HepG2 (cell line): Measurements from ENCODE around the gene DLG5.

ENCODE experiments used
- ATF3 ChIP-seq: sonication (generic); formaldehyde crosslinking; IDR thresholded peaks from 2 replicates; pipeline ENCODE4 v1.4.0; 2020; ENCODE audit warnings: missing genetic modification reagents
- CTCF ChIP-seq: sonication (generic); formaldehyde crosslinking; IDR thresholded peaks from 2 replicates; pipeline ENCODE4 v1.5.0; 2020; ENCODE audit warnings: mild to moderate bottlenecking, missing genetic modification reagents, moderate library complexity
- E2F1 ChIP-seq: sonication (generic); formaldehyde crosslinking; IDR thresholded peaks from 2 replicates; pipeline ENCODE4 v1.5.0; 2020; ENCODE audit warnings: missing genetic modification reagents
- IKZF1 ChIP-seq: fragments of 450-650 bp; IDR thresholded peaks from 2 replicates; pipeline ENCODE4 v1.7.1; 2016
- KAT2B ChIP-seq: fragments of 150-350 bp; IDR thresholded peaks from 2 replicates; pipeline ENCODE4 v1.6.1; 2014; ENCODE audit warnings: low read depth, low read length, borderline replicate concordance
- MAZ ChIP-seq, 2 experiments: sonication (generic) in 1 of 2; formaldehyde crosslinking in 1 of 2; IDR thresholded peaks; 2 replicates each; pipeline versions ENCODE4 v1.5.0 to v1.6.1; 2012 to 2020; ENCODE audit warnings: low read depth in 2 of 2, mild to moderate bottlenecking in 2 of 2, borderline replicate concordance in 1 of 2, improper control_type of control experiment in 1 of 2, low read length in 1 of 2, missing genetic modification reagents in 1 of 2, moderate library complexity in 1 of 2
- MLX ChIP-seq: IDR thresholded peaks from 2 replicates; pipeline ENCODE4 v1.6.1; 2016
- NFATC3 ChIP-seq: sonication (generic); formaldehyde crosslinking; IDR thresholded peaks from 2 replicates; pipeline ENCODE4 v1.5.1; 2020; ENCODE audit warnings: mild to moderate bottlenecking, missing genetic modification reagents
- PRDM10 ChIP-seq: sonication (generic); formaldehyde crosslinking; IDR thresholded peaks from 2 replicates; pipeline ENCODE4 v1.4.0; 2020; ENCODE audit warnings: low read depth, missing genetic modification reagents
- PRDM4 ChIP-seq: sonication (generic); formaldehyde crosslinking; IDR thresholded peaks from 2 replicates; pipeline ENCODE4 v1.9.0; 2021; ENCODE audit warnings: missing genetic modification reagents, borderline replicate concordance
- YY1 ChIP-seq: IDR thresholded peaks from 2 replicates; pipeline ENCODE4 v1.6.1; 2011; ENCODE audit warnings: low read length, low read depth, moderate library complexity, mild to moderate bottlenecking; ENCODE audit not compliant: insufficient read depth, insufficient replicate concordance
- ZBTB44 ChIP-seq: sonication (generic); formaldehyde crosslinking; IDR thresholded peaks from 2 replicates; pipeline ENCODE4 v1.4.0; 2020; ENCODE audit warnings: missing genetic modification reagents
- ZNF501 ChIP-seq: sonication (generic); formaldehyde crosslinking; IDR thresholded peaks from 2 replicates; pipeline ENCODE4 v1.5.1; 2020; ENCODE audit warnings: mild to moderate bottlenecking, moderate library complexity, missing genetic modification reagents
- ZNF550 ChIP-seq: sonication (generic); formaldehyde crosslinking; IDR thresholded peaks from 2 replicates; pipeline ENCODE4 v1.4.0; 2020; ENCODE audit warnings: mild to moderate bottlenecking, missing genetic modification reagents, borderline replicate concordance

- no peak for TF ChIP-seq E2F1 (CRISPR knock-in tag)
- no peak for TF ChIP-seq IKZF1
- TF ChIP-seq ZNF550 (CRISPR knock-in tag) = no peak
- TF ChIP-seq PRDM10 = no peak
- TF ChIP-seq ATF3 = no peak
- TF ChIP-seq MLX (CRISPR knock-in tag) = no peak
- TF ChIP-seq YY1 = no peak
- TF ChIP-seq NFATC3 = no peak
- TF ChIP-seq ZNF501 (CRISPR knock-in tag) = no peak
- no peak for TF ChIP-seq KAT2B
- TF ChIP-seq PRDM4 = no peak
- no peak for TF ChIP-seq ZBTB44 (CRISPR knock-in tag)
- no peak for TF ChIP-seq CTCF (CRISPR knock-in tag)
- TF ChIP-seq MAZ (IDR thresholded peaks at IDR 0.05; ENCODE audit: borderline replicate concordance, low read depth, low read length) = no peak
- no peak for TF ChIP-seq MAZ (CRISPR knock-in tag; IDR thresholded peaks at IDR 0.05; ENCODE audit: low read depth)
These were observed 47.5 kb downstream of the DLG5 start for GRCh38 chr10:77879065-77879464.
